ENCODE results near the gene TMEM63B.

The TMEM63B gene

GRCh38 chr6:44096612-44097011 lies 30.7 kb upstream of the TMEM63B start:
- no peak overlapping the region for H3K4me3 ChIP-seq (ENCODE audit: low read depth, low read length)
- DNase-seq (ENCODE audit: low read depth): peak; percentile 85
- TF ChIP-seq CTCF (conservative IDR thresholded peaks at IDR 0.05; ENCODE audit: low read depth, low read length): peak; percentile 82

GRCh38 chr6:44097782-44098317 lies 29.5 kb upstream of the TMEM63B start:
- TF ChIP-seq CTCF (conservative IDR thresholded peaks at IDR 0.05; ENCODE audit: low read depth, low read length): no peak
- no peak for DNase-seq (ENCODE audit: low read depth)
- no peak overlapping the region for H3K4me3 ChIP-seq (ENCODE audit: low read depth, low read length)

- no peak for DNase-seq (ENCODE audit: low read depth)
- H3K4me3 ChIP-seq (ENCODE audit: low read depth, low read length): no peak overlapping the region
- TF ChIP-seq CTCF (conservative IDR thresholded peaks at IDR 0.05; ENCODE audit: low read depth, low read length): no peak
Measured at GRCh38 chr6:44099192-44099591, 28.2 kb upstream of the TMEM63B start.

- peak; percentile 79 for TF ChIP-seq CTCF (conservative IDR thresholded peaks at IDR 0.05; ENCODE audit: low read depth, low read length)
- peak; percentile 66 for DNase-seq (ENCODE audit: low read depth)
- H3K4me3 ChIP-seq (ENCODE audit: low read depth, low read length): no peak overlapping the region
Measured at GRCh38 chr6:44100088-44100550, 27.2 kb upstream of the TMEM63B start.

- no peak for TF ChIP-seq CTCF (conservative IDR thresholded peaks at IDR 0.05; ENCODE audit: low read depth, low read length)
- no peak overlapping the region for H3K4me3 ChIP-seq (ENCODE audit: low read depth, low read length)
- no peak for DNase-seq (ENCODE audit: low read depth)
Measured at GRCh38 chr6:44101832-44102231, 25.5 kb upstream of the TMEM63B start.

GRCh38 chr6:44102527-44102926 lies 24.8 kb upstream of the TMEM63B start:
- peak; percentile 63 for DNase-seq (ENCODE audit: low read depth)
- no peak overlapping the region for H3K4me3 ChIP-seq (ENCODE audit: low read depth, low read length)
- TF ChIP-seq CTCF (conservative IDR thresholded peaks at IDR 0.05; ENCODE audit: low read depth, low read length): no peak

GRCh38 chr6:44104481-44105021 lies 22.8 kb upstream of the TMEM63B start:
- no peak overlapping the region for H3K4me3 ChIP-seq (ENCODE audit: low read depth, low read length)
- DNase-seq (ENCODE audit: low read depth): peak; percentile 20
- TF ChIP-seq CTCF (conservative IDR thresholded peaks at IDR 0.05; ENCODE audit: low read depth, low read length): no peak

Data from choroid plexus epithelial cell (primary cell).